ENCODE results near the gene UBAP2. TPM values are rescaled to one million over a fixed set of nuclear protein-coding genes. Genes with fewer than 3 reads are reported as not detected.

Gene UBAP2
- polyA plus RNA-seq, 1 of the 3 experiments (the other 2 are of a cell fraction), result 15.8 TPM

GRCh38 chr9:34065541-34065940, 16.9 kb upstream of the UBAP2 start:
- no peaks in the 10 kb centered on the region for H3F3A ChIP-seq (replicated peaks; ENCODE audit: insufficient read depth)
- no peak for DNase-seq
- WGBS (ENCODE audit: low lambda C conversion rate), result 100% methylated on average over 3 of the region's 3 CpGs
- TF ChIP-seq ELF1 (IDR thresholded peaks at IDR 0.05) (no peak), NFIC (IDR thresholded peaks at IDR 0.05; ENCODE audit: borderline replicate concordance) (no peak), FOXM1 (IDR thresholded peaks at IDR 0.05; ENCODE audit: low read depth) (no peak), YY1 (IDR thresholded peaks at IDR 0.05; ENCODE audit: low read depth) (no peak), USF2 (IDR thresholded peaks at IDR 0.05; ENCODE audit: borderline replicate concordance, low read depth, low read length) (no peak), EZH2phosphoT487 (IDR thresholded peaks at IDR 0.05; ENCODE audit: borderline replicate concordance, low read depth) (no peak), ZBTB33 (IDR thresholded peaks at IDR 0.05; ENCODE audit: borderline replicate concordance, low read depth) (no peak), SMC3 (IDR thresholded peaks at IDR 0.05; ENCODE audit: low read depth, low read length) (no peak), NRF1 (IDR thresholded peaks at IDR 0.05; ENCODE audit: low read depth, low read length) (no peak), GATA2 (CRISPR knock-in tag; IDR thresholded peaks at IDR 0.05) (no peak), RXRA (IDR thresholded peaks at IDR 0.05; ENCODE audit: borderline replicate concordance, low read depth) (no peak), GABPA (IDR thresholded peaks at IDR 0.05; ENCODE audit: low read depth) (no peak), FOXJ3 (CRISPR knock-in tag; IDR thresholded peaks at IDR 0.05) (no peak), RCOR1 (IDR thresholded peaks at IDR 0.05; ENCODE audit: low read length) (no peak), MXI1 (IDR thresholded peaks at IDR 0.05; ENCODE audit: low read depth, low read length) (no peak), TCF12 (IDR thresholded peaks at IDR 0.05) (no peak)
- TF ChIP-seq, protein P1, sequence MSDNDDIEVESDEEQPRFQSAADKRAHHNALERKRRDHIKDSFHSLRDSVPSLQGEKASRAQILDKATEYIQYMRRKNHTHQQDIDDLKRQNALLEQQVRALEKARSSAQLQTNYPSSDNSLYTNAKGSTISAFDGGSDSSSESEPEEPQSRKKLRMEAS (IDR thresholded peaks at IDR 0.05; ENCODE audit: low read depth), result no peak
- ChIA-PET CTCF (interaction anchor here (1.4 kb wide), 1 partner anchor 8 kb away, joined by 7 read pairs; no protein-coding TSS in a partner anchor), POLR2A (no interaction called here)
- no peaks in the 10 kb centered on the region for H4K20me1 ChIP-seq (ENCODE audit: insufficient read depth)
- H3K4me1 ChIP-seq (ENCODE audit: control insufficient read depth in 1 of 2, insufficient read depth in 2 of 2, low read depth in 1 of 2, low read length in 1 of 2), result no peaks in the 10 kb centered on the region
- H3K27ac ChIP-seq (ENCODE audit: low read depth in 2 of 2, low read length in 1 of 2), result no peak overlapping the region
- H3K79me2 ChIP-seq (ENCODE audit: insufficient read depth), result no peaks in the 10 kb centered on the region
- H3K9ac ChIP-seq, result no peak overlapping the region
- H2AFZ ChIP-seq (ENCODE audit: low read depth), result no peak overlapping the region
- H3K4me3 ChIP-seq (ENCODE audit: low read depth in 2 of 2, low read length in 1 of 2), result no peak overlapping the region
- H3K36me3 ChIP-seq (replicated peaks in 1 of 2; ENCODE audit: control insufficient read depth in 1 of 2, insufficient read depth in 2 of 2, low read length in 1 of 2), result no peaks in the 10 kb centered on the region
- no peaks in the 10 kb centered on the region for H3K9me3 ChIP-seq
- no peak overlapping the region for H3K4me2 ChIP-seq
- H3K27me3 ChIP-seq (ENCODE audit: insufficient read depth), result no peaks in the 10 kb centered on the region
- no peaks in the 10 kb centered on the region for H3K9me2 ChIP-seq

DNA sequence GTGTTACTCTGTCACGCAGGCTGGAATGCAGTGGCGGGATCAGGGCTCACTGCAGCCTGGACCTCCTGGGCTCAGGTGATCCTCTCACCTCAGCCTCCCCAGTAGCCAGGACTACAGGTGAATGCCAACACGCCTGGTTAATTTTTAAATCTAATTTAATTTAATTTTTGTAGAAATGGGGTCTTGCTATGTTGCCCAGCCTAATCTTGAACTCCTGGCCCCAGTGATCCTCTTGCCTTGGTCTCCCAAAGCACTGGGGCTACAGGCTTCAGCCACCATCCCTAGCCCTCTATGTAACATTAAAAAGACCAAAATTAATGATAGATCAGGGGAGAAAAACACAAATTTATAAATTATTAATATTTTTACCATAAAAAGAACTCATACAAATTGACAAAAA, 11.3 kb upstream of the UBAP2 start:
- ChIA-PET CTCF (interaction anchor here (1.6 kb wide), 1 partner anchor 14 kb away, joined by 4 read pairs; no protein-coding TSS in a partner anchor), POLR2A (no interaction called here)

More for the DNA sequence above, 11.3 kb upstream of the UBAP2 start:
- Histone ChIP-seq H3K9ac (no peak overlapping the region), H2AFZ (ENCODE audit: low read depth) (no peak overlapping the region), H3K9me2 (no peaks in the 10 kb centered on the region), H3K27me3 (ENCODE audit: insufficient read depth) (no peaks in the 10 kb centered on the region), H3K4me1 (ENCODE audit: control insufficient read depth in 1 of 2, insufficient read depth in 2 of 2, low read depth in 1 of 2, low read length in 1 of 2) (no peaks in the 10 kb centered on the region), H4K20me1 (ENCODE audit: insufficient read depth) (no peaks in the 10 kb centered on the region), H3K4me3 (ENCODE audit: low read depth in 2 of 2, low read length in 1 of 2) (no peak overlapping the region), H3K4me2 (no peak overlapping the region), H3K27ac (ENCODE audit: low read depth in 2 of 2, low read length in 1 of 2) (no peak overlapping the region), H3K9me3 (no peaks in the 10 kb centered on the region), H3K36me3 (replicated peaks in 1 of 2; ENCODE audit: control insufficient read depth in 1 of 2, insufficient read depth in 2 of 2, low read length in 1 of 2) (no peaks in the 10 kb centered on the region), H3F3A (replicated peaks; ENCODE audit: insufficient read depth) (no peaks in the 10 kb centered on the region), H3K79me2 (ENCODE audit: insufficient read depth) (no peaks in the 10 kb centered on the region)
- WGBS (ENCODE audit: low lambda C conversion rate), result 85% methylated on average over 3 of the region's 3 CpGs
- TF ChIP-seq CTCF (IDR thresholded peaks at IDR 0.05) (no peak), TEAD4 (IDR thresholded peaks at IDR 0.05; ENCODE audit: borderline replicate concordance, insufficient read depth) (no peak)
- DNase-seq, result no peak
